Brain microvascular endothelial cell (primary cell): ENCODE data around the gene HAPLN2.

Experiments used
- DNase-seq: peaks from one replicate; pipeline ENCODE4 v3.0.0-alpha.2; 2020
- H3K27ac ChIP-seq: fragments of 250-450 bp; sonication (Bioruptor Pico); 2 replicates; pipeline ENCODE4 v1.5.1; 2020; ENCODE audit warnings: mild to moderate bottlenecking, moderate library complexity
- H3K27me3 ChIP-seq: fragments of 250-450 bp; sonication (Bioruptor Pico); replicated peaks from 2 replicates; pipeline ENCODE4 v1.5.1; 2020; ENCODE audit warnings: mild to moderate bottlenecking
- H3K36me3 ChIP-seq: fragments of 250-450 bp; sonication (Bioruptor Pico); replicated peaks from 2 replicates; pipeline ENCODE4 v1.5.1; 2020; ENCODE audit warnings: mild to moderate bottlenecking
- H3K4me3 ChIP-seq: 2 replicates; pipeline ENCODE4 v1.5.1; 2011; ENCODE audit warnings: low read depth, mild to moderate bottlenecking, control low read depth, low read length, moderate library complexity
- CTCF ChIP-seq: IDR thresholded peaks from 2 replicates; pipeline ENCODE4 v1.5.1; 2011; ENCODE audit warnings: low read depth, mild to moderate bottlenecking, moderate library complexity, low read length, control low read depth, inconsistent platforms; ENCODE audit errors: missing control alignments
- in situ Hi-C: cut with HindIII; loops from 2 replicates; pipeline ENCODE4 v1.10.0; 2017; ENCODE audit warnings: low sequenced_read_pairs, low pct_ligation_motif_present

The HAPLN2 gene

GRCh38 chr1:156668801-156669637, 49.8 kb downstream of the HAPLN2 start:
- H3K36me3 ChIP-seq, result peaks cover 7% of the 10 kb centered on the region
- in situ Hi-C loops, result no loop called here
- no peak for TF ChIP-seq CTCF
- no peaks in the 10 kb centered on the region for H3K27me3 ChIP-seq
- no peak for DNase-seq
- no peak overlapping the region for H3K27ac ChIP-seq
- H3K4me3 ChIP-seq, result no peak overlapping the region

GRCh38 chr1:156669794-156670193, 50.6 kb downstream of the HAPLN2 start:
- no peak overlapping the region for H3K4me3 ChIP-seq
- H3K27me3 ChIP-seq, result no peaks in the 10 kb centered on the region
- H3K27ac ChIP-seq, result no peak overlapping the region
- TF ChIP-seq CTCF, result no peak
- DNase-seq, result no peak
- peaks cover 7% of the 10 kb centered on the region for H3K36me3 ChIP-seq
- in situ Hi-C loops, result no loop called here

- Histone ChIP-seq H3K27me3 (no peaks in the 10 kb centered on the region), H3K4me3 (no peak overlapping the region), H3K27ac (no peak overlapping the region), H3K36me3 (peaks cover 7% of the 10 kb centered on the region)
- TF ChIP-seq CTCF, result no peak
- in situ Hi-C loops, result no loop called here
- DNase-seq, result no peak
These were observed 51.1 kb downstream of the HAPLN2 start for GRCh38 chr1:156670359-156670758.

- Histone ChIP-seq H3K27ac (no peak overlapping the region), H3K36me3 (peaks cover 7% of the 10 kb centered on the region), H3K27me3 (no peaks in the 10 kb centered on the region), H3K4me3 (no peak overlapping the region)
- no peak for TF ChIP-seq CTCF
- in situ Hi-C loops, result no loop called here
- no peak for DNase-seq
These were observed 51.6 kb downstream of the HAPLN2 start for GRCh38 chr1:156670791-156671190.

- in situ Hi-C loops, result no loop called here
- no peak for TF ChIP-seq CTCF
- DNase-seq, result no peak
- Histone ChIP-seq H3K36me3 (peaks cover 7% of the 10 kb centered on the region), H3K4me3 (no peak overlapping the region), H3K27me3 (no peaks in the 10 kb centered on the region), H3K27ac (no peak overlapping the region)
These were observed 52.6 kb downstream of the HAPLN2 start for GRCh38 chr1:156671804-156672203.
